Neural crest cell (in vitro differentiated cells): ENCODE results near the gene DTNBP1. TPM values are rescaled to one million over a fixed set of nuclear protein-coding genes. Genes with fewer than 3 reads are reported as not detected.

Experiments
- DNase-seq: peaks from one replicate; pipeline ENCODE4 v3.0.0; 2021; ENCODE audit warnings: low read depth, mixed read lengths, low spot score
- H3K27ac Mint-ChIP-seq: one replicate; pipeline ENCODE4 v1.8.0; 2021; ENCODE audit warnings: mild to moderate bottlenecking, mixed read lengths; ENCODE audit not compliant: unreplicated experiment
- H3K27me3 Mint-ChIP-seq: 2 replicates; pipeline ENCODE4 v1.8.0; 2021; ENCODE audit warnings: low read depth, mild to moderate bottlenecking, mixed read lengths
- H3K36me3 Mint-ChIP-seq: 2 replicates; pipeline ENCODE4 v1.8.0; 2021; ENCODE audit warnings: low read depth, mild to moderate bottlenecking, mixed read lengths
- H3K4me1 Mint-ChIP-seq: 2 replicates; pipeline ENCODE4 v1.8.0; 2021; ENCODE audit warnings: mixed read lengths
- H3K4me3 Mint-ChIP-seq: one replicate; pipeline ENCODE4 v1.8.0; 2021; ENCODE audit warnings: mild to moderate bottlenecking, mixed read lengths
- H3K9me3 Mint-ChIP-seq: 2 replicates; pipeline ENCODE4 v1.8.0; 2021; ENCODE audit warnings: mixed read lengths
- total RNA-seq: library from RNA; stranded (reverse); gene quantifications from 2 replicates; pipeline ENCODE4 v1.2.1, GENCODE V29; 2021
- TF ChIP-seq, protein P1 (sequence below): fragments of 200-600 bp; sonication (generic); conservative IDR thresholded peaks from 2 replicates; pipeline ENCODE4 v1.5.0; 2021; ENCODE audit warnings: antibody characterized with exemption, mild to moderate bottlenecking

Gene DTNBP1
- total RNA-seq, 1 donor from 2014 or later, result 13.5 TPM

DNA sequence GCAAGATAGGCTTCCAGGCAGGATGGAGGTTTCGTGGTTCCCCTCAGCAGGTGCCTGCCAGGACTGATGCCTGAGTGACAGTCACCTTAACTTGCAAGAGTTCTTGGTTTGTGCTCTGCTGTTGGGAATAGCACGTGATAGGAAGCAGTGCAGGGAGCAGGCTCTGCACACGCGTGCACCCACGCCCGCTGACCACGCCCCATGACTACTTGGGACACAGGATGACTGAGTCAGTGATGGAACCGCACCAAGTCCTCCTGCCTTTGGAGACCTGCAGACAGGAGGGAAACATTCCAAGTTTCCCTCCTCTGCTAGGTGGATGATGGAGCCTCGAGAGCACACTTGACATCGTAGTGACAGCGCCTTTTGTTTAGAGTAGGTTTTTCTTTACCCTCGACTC, 164.2 kb downstream of the DTNBP1 start:
- peaks cover 20% of the 10 kb centered on the region for H3K36me3 Mint-ChIP-seq
- no peaks in the 10 kb centered on the region for H3K9me3 Mint-ChIP-seq
- no peak for DNase-seq
- TF ChIP-seq, protein P1, sequence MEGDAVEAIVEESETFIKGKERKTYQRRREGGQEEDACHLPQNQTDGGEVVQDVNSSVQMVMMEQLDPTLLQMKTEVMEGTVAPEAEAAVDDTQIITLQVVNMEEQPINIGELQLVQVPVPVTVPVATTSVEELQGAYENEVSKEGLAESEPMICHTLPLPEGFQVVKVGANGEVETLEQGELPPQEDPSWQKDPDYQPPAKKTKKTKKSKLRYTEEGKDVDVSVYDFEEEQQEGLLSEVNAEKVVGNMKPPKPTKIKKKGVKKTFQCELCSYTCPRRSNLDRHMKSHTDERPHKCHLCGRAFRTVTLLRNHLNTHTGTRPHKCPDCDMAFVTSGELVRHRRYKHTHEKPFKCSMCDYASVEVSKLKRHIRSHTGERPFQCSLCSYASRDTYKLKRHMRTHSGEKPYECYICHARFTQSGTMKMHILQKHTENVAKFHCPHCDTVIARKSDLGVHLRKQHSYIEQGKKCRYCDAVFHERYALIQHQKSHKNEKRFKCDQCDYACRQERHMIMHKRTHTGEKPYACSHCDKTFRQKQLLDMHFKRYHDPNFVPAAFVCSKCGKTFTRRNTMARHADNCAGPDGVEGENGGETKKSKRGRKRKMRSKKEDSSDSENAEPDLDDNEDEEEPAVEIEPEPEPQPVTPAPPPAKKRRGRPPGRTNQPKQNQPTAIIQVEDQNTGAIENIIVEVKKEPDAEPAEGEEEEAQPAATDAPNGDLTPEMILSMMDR, result no peak
- no peak overlapping the region for H3K4me3 Mint-ChIP-seq
- H3K4me1 Mint-ChIP-seq, result peaks cover 29% of the 10 kb centered on the region
- H3K27me3 Mint-ChIP-seq, result no peaks in the 10 kb centered on the region
- H3K27ac Mint-ChIP-seq, result no peak overlapping the region

DNA sequence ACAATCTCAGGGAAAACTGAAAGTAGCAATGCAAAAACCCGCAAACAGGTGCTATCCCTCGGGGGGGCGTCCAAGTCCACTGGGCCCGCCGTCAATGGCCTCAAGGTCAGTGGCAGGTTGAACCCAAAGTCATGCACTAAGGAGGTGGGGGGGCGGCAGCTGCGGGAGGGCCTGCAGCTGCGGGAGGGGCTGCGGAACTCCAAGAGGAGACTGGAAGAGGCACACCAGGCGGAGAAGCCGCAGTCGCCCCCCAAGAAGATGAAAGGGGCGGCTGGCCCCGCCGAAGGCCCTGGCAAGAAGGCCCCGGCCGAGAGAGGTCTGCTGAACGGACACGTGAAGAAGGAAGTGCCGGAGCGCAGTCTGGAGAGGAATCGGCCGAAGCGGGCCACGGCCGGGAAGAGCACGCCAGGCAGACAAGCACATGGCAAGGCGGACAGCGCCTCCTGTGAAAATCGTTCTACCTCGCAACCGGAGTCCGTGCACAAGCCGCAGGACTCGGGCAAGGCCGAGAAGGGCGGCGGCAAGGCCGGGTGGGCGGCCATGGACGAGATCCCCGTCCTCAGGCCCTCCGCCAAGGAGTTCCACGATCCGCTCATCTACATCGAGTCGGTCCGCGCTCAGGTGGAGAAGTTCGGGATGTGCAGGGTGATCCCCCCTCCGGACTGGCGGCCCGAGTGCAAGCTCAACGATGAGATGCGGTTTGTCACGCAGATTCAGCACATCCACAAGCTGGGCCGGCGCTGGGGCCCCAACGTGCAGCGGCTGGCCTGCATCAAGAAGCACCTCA, 166.3 kb downstream of the DTNBP1 start:
- H3K27me3 Mint-ChIP-seq, result no peaks in the 10 kb centered on the region
- peaks cover 18% of the 10 kb centered on the region for H3K36me3 Mint-ChIP-seq
- DNase-seq, result no peak
- H3K27ac Mint-ChIP-seq, result no peak overlapping the region
- no peaks in the 10 kb centered on the region for H3K9me3 Mint-ChIP-seq
- TF ChIP-seq, protein P1, result no peak
- H3K4me3 Mint-ChIP-seq, result no peak overlapping the region
- peaks cover 40% of the 10 kb centered on the region for H3K4me1 Mint-ChIP-seq

DNA sequence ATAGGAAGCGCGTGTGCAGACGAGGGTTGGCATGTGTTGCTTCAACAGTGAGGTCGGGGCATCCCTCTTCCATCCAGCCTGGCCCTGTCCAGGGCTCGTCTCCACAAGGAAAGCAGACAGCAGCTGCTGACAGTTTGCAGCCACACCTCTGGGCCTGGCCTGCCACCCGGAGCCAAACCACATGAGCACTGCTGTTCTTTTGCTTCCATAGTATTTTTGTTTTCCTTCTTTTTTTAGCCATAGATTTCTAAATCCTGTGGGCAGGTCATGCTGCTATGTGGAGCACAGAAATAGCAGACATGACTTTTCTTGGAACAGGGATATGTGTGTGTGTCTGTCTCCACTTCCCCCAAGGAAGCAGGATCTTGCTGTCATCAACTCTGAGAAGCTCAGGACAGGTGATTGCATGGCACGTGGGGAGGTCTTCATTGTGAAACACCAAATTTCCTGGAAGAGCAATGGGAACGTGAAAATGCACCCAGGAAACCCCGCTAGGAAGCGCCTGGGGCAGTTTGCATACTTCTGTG, 167.4 kb downstream of the DTNBP1 start:
- peaks cover 15% of the 10 kb centered on the region for H3K36me3 Mint-ChIP-seq
- H3K4me1 Mint-ChIP-seq, result peaks cover 49% of the 10 kb centered on the region
- no peak overlapping the region for H3K4me3 Mint-ChIP-seq
- no peak overlapping the region for H3K27ac Mint-ChIP-seq
- H3K27me3 Mint-ChIP-seq, result no peaks in the 10 kb centered on the region
- no peak for DNase-seq
- H3K9me3 Mint-ChIP-seq, result no peaks in the 10 kb centered on the region
- TF ChIP-seq, protein P1, result no peak

DNA sequence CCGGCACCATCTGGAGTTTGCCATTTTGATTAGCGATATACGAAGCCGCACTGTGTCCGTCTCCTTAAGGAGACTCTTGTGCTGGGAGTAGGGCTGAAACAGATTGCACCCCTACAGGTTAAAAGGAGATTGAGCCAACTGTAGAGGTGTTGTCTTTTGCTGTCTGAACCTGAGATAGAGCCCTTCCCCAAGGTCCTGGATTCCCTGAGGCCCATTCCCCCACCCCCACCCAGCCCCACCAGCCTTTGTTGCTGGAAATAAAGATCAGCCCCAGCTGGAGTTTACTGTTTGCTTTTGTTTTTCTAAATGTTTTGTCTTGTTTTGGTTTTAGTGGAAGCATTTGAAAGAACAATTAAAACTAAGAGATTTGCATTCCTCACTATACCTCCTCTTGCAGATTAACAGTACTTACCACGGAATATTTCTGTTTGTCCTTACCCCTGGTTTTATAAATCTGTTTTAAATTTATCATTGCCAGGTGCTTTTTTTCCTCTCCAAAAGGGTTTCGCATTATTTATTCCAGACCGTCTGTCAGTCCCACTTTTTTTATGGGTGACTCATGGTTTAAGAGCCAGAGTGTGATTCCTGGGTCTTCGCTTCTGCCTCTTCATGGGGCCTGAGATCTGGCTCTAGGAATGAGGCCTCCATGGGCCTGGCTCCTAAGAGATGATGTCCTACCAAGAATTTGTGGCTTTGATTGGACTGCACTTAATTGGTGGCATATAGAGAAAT, 169.2 kb downstream of the DTNBP1 start:
- Mint-ChIP-seq H3K27me3 (no peaks in the 10 kb centered on the region), H3K4me1 (peaks cover 53% of the 10 kb centered on the region), H3K9me3 (no peaks in the 10 kb centered on the region), H3K36me3 (peaks cover 17% of the 10 kb centered on the region), H3K4me3 (no peak overlapping the region), H3K27ac (no peak overlapping the region)
- no peak for DNase-seq
- TF ChIP-seq, protein P1, result no peak

DNA sequence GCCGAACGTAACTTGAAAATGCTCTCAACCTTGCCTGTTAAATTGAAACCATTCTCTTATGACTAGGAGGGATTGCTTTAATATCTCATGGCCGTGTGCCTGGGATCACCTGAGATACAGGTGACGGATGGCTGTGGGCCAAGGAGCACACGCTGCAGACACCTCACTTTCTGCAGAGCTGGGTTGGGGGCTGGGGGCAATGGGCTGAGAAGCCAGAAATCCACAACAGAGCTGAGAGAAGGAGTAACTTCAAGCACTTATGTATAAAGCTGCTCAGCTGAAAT, 170.9 kb downstream of the DTNBP1 start:
- H3K27me3 Mint-ChIP-seq, result no peaks in the 10 kb centered on the region
- peaks cover 16% of the 10 kb centered on the region for H3K36me3 Mint-ChIP-seq
- no peak for DNase-seq
- H3K27ac Mint-ChIP-seq, result no peak overlapping the region
- H3K4me1 Mint-ChIP-seq, result peaks cover 45% of the 10 kb centered on the region
- TF ChIP-seq, protein P1, result no peak
- H3K4me3 Mint-ChIP-seq, result no peak overlapping the region
- H3K9me3 Mint-ChIP-seq, result no peaks in the 10 kb centered on the region
